Measurements from ENCODE around the gene AOAH.

The AOAH gene

GRCh38 chr7:36746347-36746746, 22.1 kb upstream of the AOAH start:
- in situ Hi-C loops (cut with HindIII; ENCODE audit: low pct_ligation_motif_present, low sequenced_read_pairs), result no loop called here
- no peak overlapping the region for H3K27ac ChIP-seq
- H3K27me3 ChIP-seq (replicated peaks), result no peaks in the 10 kb centered on the region
- H3K36me3 ChIP-seq (replicated peaks), result no peaks in the 10 kb centered on the region
- no peak overlapping the region for H3K4me3 ChIP-seq (ENCODE audit: low read depth, low read length)
- no peak for TF ChIP-seq CTCF (IDR thresholded peaks at IDR 0.05; ENCODE audit: low read depth, low read length, missing control alignments)
- no peak for DNase-seq

- TF ChIP-seq CTCF (IDR thresholded peaks at IDR 0.05; ENCODE audit: low read depth, low read length, missing control alignments), result no peak
- Histone ChIP-seq H3K27ac (no peak overlapping the region), H3K36me3 (replicated peaks) (no peaks in the 10 kb centered on the region), H3K27me3 (replicated peaks) (no peaks in the 10 kb centered on the region), H3K4me3 (ENCODE audit: low read depth, low read length) (no peak overlapping the region)
- DNase-seq, result no peak
- in situ Hi-C loops (cut with HindIII; ENCODE audit: low pct_ligation_motif_present, low sequenced_read_pairs), result no loop called here
These were observed 18.8 kb upstream of the AOAH start for GRCh38 chr7:36742911-36743775.

GRCh38 chr7:36741866-36742265, 17.6 kb upstream of the AOAH start:
- H3K27ac ChIP-seq, result no peak overlapping the region
- H3K27me3 ChIP-seq (replicated peaks), result no peaks in the 10 kb centered on the region
- H3K36me3 ChIP-seq (replicated peaks), result no peaks in the 10 kb centered on the region
- no peak for DNase-seq
- no peak overlapping the region for H3K4me3 ChIP-seq (ENCODE audit: low read depth, low read length)
- in situ Hi-C loops (cut with HindIII; ENCODE audit: low pct_ligation_motif_present, low sequenced_read_pairs), result no loop called here
- TF ChIP-seq CTCF (IDR thresholded peaks at IDR 0.05; ENCODE audit: low read depth, low read length, missing control alignments), result no peak

- in situ Hi-C loops (cut with HindIII; ENCODE audit: low pct_ligation_motif_present, low sequenced_read_pairs), result no loop called here
- H3K4me3 ChIP-seq (ENCODE audit: low read depth, low read length), result no peak overlapping the region
- TF ChIP-seq CTCF (IDR thresholded peaks at IDR 0.05; ENCODE audit: low read depth, low read length, missing control alignments), result no peak
These were observed 15.1 kb upstream of the AOAH start for GRCh38 chr7:36739351-36739750.

GRCh38 chr7:36736899-36737211, 12.6 kb upstream of the AOAH start:
- TF ChIP-seq CTCF (IDR thresholded peaks at IDR 0.05; ENCODE audit: low read depth, low read length, missing control alignments), result no peak
- in situ Hi-C loops (cut with HindIII; ENCODE audit: low pct_ligation_motif_present, low sequenced_read_pairs), result no loop called here
- Histone ChIP-seq H3K27ac (no peak overlapping the region), H3K36me3 (replicated peaks) (no peaks in the 10 kb centered on the region), H3K27me3 (replicated peaks) (no peaks in the 10 kb centered on the region), H3K4me3 (ENCODE audit: low read depth, low read length) (no peak overlapping the region)
- no peak for DNase-seq

More at GRCh38 chr7:36739351-36739750, 15.1 kb upstream of the AOAH start:
- no peaks in the 10 kb centered on the region for H3K36me3 ChIP-seq (replicated peaks)
- no peaks in the 10 kb centered on the region for H3K27me3 ChIP-seq (replicated peaks)
- no peak overlapping the region for H3K27ac ChIP-seq
- DNase-seq, result no peak

All from brain microvascular endothelial cell (primary cell).